HG02885 (cell line): ENCODE results near the gene COL9A2.
"Not testable (repeated sequence)": the region's sequence is repeated elsewhere in the genome, so short reads cannot be mapped to it uniquely, and the experiment has no call there.

Experiments used
- ATAC-seq: cut with Tn5 transposase; IDR thresholded peaks from one replicate; pipeline ENCODE4 v1.9.1; 2021; ENCODE audit warnings: mild to moderate bottlenecking; ENCODE audit not compliant: unreplicated experiment, poor library complexity

COL9A2 gene

DNA sequence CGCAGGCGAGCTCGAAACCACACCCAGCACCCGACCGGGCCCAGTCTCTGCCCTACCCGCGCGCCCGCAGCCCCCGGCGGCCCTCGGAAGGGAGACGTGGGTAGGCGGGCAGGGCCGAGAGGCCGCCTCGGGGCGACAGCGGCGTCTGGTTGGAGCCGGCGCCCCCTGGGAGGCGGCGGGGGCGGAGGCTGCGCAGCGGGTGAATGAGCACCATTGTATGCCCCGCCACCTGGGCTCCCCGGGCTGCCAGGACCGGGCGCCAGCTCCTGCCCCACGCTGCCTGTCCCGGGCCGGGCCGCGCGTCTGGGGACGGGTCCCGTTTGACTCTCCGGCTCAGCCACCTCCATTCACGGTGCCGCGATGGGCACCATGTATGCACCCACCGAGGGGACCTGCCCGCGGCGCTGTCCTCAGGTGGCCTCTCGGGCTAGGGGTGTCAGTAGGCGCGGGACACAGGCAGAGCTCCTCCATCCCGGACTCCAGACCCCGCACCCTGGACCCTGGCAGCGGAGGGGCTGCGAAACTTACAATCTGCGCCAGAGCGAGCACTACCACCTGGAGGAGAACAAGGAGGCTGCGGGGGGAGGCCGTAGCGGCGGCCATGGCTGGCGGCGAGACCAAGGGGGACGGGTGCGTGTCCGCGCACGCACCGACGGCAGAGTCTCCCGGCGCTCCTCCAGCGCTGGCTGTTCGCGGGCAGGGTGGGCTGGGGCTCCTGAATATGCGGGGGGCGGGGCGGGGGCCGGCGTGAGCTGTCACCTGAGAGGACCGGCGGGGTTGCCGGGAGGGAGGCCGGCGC is at the start of gene COL9A2:
TSS of gene COL9A2 (minus strand) at position 692 of the 799 bp plus-strand sequence. CDS start at position 603, 89 bp downstream.
- no peak for ATAC-seq

DNA sequence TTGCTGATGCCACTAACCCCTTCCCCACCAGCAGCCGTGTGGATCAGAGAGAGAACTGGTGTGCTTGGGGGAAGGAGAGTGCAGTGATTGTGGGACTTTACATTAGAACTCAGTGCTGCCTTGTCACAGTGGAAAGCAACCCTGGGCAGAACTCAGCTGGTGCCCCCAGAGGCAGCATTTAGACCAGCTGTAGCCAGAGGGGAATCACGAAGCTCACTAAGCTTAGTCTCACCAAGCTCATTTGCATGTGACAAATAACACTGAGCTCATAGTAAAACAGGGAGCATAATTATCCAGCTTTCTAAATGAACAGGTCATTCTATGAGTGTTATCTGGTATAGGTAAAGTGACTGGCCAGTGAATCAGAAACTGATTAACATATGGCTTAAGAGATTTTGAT is 46.6 kb upstream of the COL9A2 start:
- peak; percentile 72 for ATAC-seq

DNA sequence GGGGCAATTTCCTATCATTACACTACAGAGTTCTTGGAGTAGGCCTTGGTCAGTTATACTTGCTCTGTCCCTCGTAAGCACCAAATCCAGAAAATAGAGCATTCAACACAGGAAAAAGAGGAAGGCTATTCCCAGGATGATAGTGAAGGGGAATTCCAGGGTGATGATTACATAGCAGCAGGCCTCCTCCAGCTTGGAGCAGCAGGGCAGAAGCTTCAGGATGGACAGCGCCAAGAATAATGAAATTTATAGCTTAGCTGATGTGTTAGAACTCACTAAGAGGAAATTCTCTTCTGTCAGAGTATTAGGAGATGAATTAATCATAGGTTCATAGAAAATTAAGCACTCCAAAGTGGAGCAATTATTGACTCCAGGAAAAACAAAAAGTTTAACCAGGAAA is 45.6 kb upstream of the COL9A2 start:
- ATAC-seq: no peak

- ATAC-seq: no peak
Observed at GRCh38 chr1:40362199-40362598, 45.1 kb upstream of the COL9A2 start.

- ATAC-seq: no peak
Observed at GRCh38 chr1:40361637-40362036, 44.6 kb upstream of the COL9A2 start.

DNA sequence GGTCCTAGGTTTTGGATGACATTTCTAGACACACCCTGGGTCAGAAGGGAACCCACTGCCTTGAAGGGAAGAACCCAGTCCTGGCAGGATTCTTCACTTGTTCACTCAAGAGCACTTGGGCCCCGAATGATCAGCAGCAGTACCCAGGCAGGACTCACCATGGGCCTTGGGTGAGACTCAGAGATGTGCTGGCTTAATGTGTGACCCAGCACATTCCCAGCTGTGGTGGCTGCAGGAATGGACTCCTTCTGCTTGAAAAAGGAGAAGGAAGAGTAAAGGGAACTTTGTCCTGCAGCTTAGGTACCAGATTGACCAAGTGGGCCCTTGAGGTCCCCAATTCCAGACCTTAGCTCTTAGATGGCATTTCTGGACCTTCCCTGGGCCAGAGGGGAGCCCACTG is 44.1 kb upstream of the COL9A2 start:
- no peak for ATAC-seq

DNA sequence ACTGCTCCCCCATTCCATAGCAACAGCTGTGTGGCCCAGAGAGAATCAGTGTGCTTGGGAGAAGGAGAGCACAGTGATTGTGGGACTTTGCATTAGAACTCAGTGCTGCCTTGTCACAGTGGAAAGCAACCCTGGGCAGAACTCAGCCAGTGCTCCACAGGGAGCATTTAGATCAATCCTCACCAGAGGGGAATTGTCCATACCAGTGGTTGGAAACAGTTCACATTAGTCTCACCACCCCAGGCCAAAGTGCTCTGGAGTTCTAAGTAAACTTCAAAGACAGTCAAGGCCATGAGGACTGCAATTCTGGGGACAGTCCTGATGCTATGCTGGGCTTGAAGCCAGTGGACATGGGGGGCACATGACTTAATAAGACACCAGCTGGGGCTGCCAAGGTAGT is 43.5 kb upstream of the COL9A2 start:
- ATAC-seq: no peak

- ATAC-seq: no peak
Observed at GRCh38 chr1:40357625-40358024, 40.5 kb upstream of the COL9A2 start.

- no peak for ATAC-seq
Observed at GRCh38 chr1:40353082-40353481, 36.0 kb upstream of the COL9A2 start.

DNA sequence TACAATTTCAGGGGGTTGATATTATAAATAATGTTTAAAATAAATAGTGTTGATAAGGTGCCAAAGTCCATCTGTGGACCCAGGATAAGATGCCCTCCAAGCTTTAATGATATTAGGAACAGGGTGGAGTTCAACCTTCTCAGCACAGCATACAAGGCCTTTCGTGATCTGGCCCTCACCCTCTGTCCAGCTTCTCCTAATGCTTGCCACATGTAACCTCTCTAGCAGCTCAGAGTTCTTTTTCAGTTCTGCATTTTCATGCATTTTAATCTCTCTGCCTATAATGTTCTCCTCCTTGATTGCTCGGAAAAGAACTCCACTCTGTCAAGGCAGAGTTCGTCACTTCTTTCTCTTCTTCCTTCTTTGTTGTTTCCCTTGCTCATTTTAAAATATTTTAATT is 35.0 kb upstream of the COL9A2 start:
- ATAC-seq: no peak

GRCh38 chr1:40351124-40351523 is 34.0 kb upstream of the COL9A2 start:
- ATAC-seq: no peak

GRCh38 chr1:40350391-40350790 is 33.3 kb upstream of the COL9A2 start:
- ATAC-seq: no peak

GRCh38 chr1:40344597-40344996 is 27.5 kb upstream of the COL9A2 start:
- no peak for ATAC-seq

GRCh38 chr1:40342381-40342717 is 25.3 kb upstream of the COL9A2 start:
- ATAC-seq: not testable (repeated sequence)

- no peak for ATAC-seq
Observed at GRCh38 chr1:40341491-40342380, 24.6 kb upstream of the COL9A2 start.

DNA sequence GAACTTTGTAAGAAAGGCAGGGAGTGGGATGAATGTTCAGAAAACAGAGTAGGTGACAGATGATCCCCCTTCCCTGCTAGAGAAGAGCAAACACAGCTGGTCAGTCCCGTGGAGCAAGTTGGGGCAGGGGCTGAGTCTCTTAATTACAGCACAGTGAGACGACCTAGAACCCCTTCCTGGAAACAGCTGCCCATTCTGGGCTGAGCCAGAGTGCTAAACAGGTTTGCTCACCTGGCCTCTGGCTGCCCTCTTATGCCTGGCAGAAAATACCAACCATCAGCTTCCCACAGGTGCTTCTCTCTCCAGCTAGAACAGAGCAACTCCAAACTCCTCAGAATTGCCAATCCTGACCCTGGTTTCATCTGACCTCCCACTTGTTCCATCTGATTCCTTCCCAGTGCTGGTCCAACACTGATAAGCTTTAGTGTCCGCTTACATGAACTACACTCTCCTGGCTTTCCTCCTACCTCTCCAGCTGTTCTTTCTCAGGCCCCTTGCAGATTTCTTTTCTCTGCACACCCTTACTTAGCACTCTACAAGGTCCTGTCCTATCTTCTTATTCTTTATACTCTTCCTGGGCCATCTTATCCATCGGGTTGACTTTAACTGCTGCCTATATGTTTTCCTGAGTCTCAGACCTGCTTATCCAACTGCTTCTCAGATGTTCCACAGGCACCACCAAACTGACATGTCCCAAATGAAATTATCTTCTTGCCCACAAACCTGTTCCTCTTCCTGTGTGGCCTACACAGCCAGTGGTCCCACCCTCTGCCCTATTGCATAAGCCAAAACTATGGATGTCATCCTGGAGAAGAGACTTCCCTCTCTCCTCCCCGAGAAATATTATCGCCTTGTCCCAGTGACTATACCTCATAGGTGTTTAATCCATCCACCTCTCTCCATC is 22.6 kb upstream of the COL9A2 start:
- no peak for ATAC-seq

DNA sequence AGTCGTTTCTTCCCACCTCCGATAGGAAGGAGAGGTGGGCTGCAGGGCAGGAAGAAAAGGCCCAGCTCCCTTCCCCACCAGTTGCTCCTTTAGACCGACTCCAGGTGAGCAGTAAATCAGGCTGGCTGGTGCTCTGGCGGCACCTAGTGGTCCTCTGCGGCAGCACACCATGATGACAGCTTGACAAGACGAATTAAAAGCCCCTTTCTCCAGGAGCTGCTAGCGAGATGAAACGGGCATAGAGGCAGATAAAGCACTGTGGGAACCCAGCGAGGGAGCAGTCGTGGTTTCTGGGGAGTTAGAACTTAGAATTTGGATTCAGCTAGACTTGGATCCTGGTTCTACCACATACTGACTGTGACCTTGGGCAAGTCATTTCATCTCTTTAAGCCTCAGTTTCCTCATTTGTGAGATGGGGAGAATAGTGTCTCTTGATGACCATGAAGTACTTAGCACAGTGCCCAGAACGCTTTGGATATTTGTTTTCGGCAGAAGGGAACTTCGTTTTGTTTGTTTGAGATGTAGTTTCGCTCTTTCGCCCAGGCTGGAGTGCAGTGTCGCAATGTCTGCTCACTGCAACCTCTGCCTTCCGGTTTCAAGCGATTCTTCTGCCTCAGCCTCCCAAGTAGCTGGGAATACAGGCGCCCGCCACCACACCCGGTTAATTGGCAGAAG is 21.8 kb upstream of the COL9A2 start:
- ATAC-seq: peak; percentile 64

GRCh38 chr1:40337443-40337842 is 20.4 kb upstream of the COL9A2 start:
- no peak for ATAC-seq

- no peak for ATAC-seq
Observed at GRCh38 chr1:40332695-40333094, 15.6 kb upstream of the COL9A2 start.

DNA sequence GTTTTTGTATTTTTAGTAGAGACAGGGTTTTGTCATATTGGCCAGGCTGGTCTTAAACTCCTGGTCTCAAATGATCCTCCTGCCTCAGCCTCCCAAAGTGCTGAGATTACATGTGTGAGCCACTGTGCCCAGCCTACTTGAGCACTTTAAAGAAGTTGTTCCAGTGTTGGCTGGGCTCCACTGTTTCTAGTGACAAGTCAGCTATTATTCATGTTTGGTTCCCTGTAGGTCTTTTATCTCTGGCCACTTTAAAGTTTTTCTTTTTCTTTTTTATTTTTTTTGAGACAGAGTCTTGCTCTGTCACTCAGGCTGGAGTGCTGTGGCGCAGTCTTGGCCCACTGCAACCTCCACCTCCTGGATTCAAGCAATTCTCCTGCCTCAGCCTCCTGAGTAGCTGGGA is 14.3 kb upstream of the COL9A2 start:
- ATAC-seq: not testable (repeated sequence)
